Right lobe of liver (tissue), 6 donors: ENCODE results near the gene PDK2. TPM values are rescaled to one million over a fixed set of nuclear protein-coding genes. Genes with fewer than 3 reads are reported as not detected.

Experiments
- ATAC-seq, 4 donors: fragments of 200-7000 bp; cut with Tn5 transposase; one replicate each; pipeline ENCODE4 v1.9.1; 2020; ENCODE audit warnings: mild to moderate bottlenecking in 4 of 4, moderate library complexity in 4 of 4
- DNase-seq, 3 donors: peaks; one replicate each; pipeline ENCODE4 v3.0.0-alpha.2; 2020
- H3K27ac ChIP-seq, 3 donors: fragments of 200-600 bp; one replicate each; pipeline ENCODE4 v1.8.0; 2022
- H3K27me3 ChIP-seq, 2 donors: fragments of 200-600 bp; one replicate each; pipeline ENCODE4 v1.8.0; 2022
- H3K36me3 ChIP-seq, 4 donors: fragments of 200-600 bp; sonication (generic) in 1 of 4; one replicate each; pipeline versions ENCODE4 v1.5.1 to v1.8.0; 2017 to 2022; ENCODE audit warnings: control low read depth in 1 of 4
- H3K4me1 ChIP-seq, 4 donors: fragments of 200-600 bp; sonication (generic) in 1 of 4; one replicate each; pipeline versions ENCODE4 v1.5.1 to v1.8.0; 2017 to 2022; ENCODE audit warnings: control low read depth in 1 of 4
- H3K4me3 ChIP-seq, 3 donors: fragments of 200-600 bp; one replicate each; pipeline ENCODE4 v1.8.0; 2022
- H3K9me3 ChIP-seq, 4 donors: fragments of 200-600 bp; sonication (generic) in 1 of 4; one replicate each; pipeline versions ENCODE4 v1.5.1 to v1.8.0; 2017 to 2022; ENCODE audit warnings: control low read depth in 1 of 4
- POLR2A ChIP-seq: fragments of 450-650 bp; IDR thresholded peaks from one replicate; pipeline ENCODE4 v1.6.1; 2017; ENCODE audit warnings: antibody characterized with exemption, mild to moderate bottlenecking
- WGBS: methylation state at CpG from one replicate; pipeline ENCODE4 v1.1.6; 2018; ENCODE audit warnings: low coverage, low lambda C conversion rate; ENCODE audit not compliant: insufficient coverage; ENCODE audit errors: missing lambda C conversion rate; 5-methylcytosine and 5-hydroxymethylcytosine counted together
- intact Hi-C, 2 donors: fragments of 100-400 bp; cut with DNase I; formaldehyde crosslinking; loops; one replicate each; pipeline versions ENCODE4 v1.11.2 to v1.14.1; 2022
- total RNA-seq, 6 experiments: library from RNA; depleted of rRNA in 2 of 6; stranded (reverse); fragments of >200 nt in 2 of 6; fragmentation: NEBNext Ultra II Directional in 3 of 6; extraction: Animal tissue kit (Norgen Biotek cat#: 25700) in 3 of 6; gene quantifications; one replicate each; pipeline versions ENCODE4 v1.1.0 to v1.2.4, GENCODE V29; 2016 to 2023
- TF ChIP-seq, protein P1 (sequence below), 4 donors: fragments of 200-600 bp in 3 of 4; fragments of 450-650 bp in 1 of 4; IDR thresholded peaks; one replicate each; pipeline versions ENCODE4 v1.5.1 to v1.8.0; 2016 to 2022; ENCODE audit warnings: antibody characterized with exemption in 4 of 4, mild to moderate bottlenecking in 2 of 4
- donor health status: DM: no; HTN: yes; CAD: no.
- donor health status: DM: no; HTN: no; CAD: no.
- donor health status: DM: no; HTN: no; CAD: no.
- donor health status: DM: no; HTN: yes; CAD: no.
- donor health status: DM: no; HTN: yes; CAD: no.

PDK2 gene
- total RNA-seq, 6 experiments from 2014 or later, result 25.0 to 58.0 (median 44.8) TPM

DNA sequence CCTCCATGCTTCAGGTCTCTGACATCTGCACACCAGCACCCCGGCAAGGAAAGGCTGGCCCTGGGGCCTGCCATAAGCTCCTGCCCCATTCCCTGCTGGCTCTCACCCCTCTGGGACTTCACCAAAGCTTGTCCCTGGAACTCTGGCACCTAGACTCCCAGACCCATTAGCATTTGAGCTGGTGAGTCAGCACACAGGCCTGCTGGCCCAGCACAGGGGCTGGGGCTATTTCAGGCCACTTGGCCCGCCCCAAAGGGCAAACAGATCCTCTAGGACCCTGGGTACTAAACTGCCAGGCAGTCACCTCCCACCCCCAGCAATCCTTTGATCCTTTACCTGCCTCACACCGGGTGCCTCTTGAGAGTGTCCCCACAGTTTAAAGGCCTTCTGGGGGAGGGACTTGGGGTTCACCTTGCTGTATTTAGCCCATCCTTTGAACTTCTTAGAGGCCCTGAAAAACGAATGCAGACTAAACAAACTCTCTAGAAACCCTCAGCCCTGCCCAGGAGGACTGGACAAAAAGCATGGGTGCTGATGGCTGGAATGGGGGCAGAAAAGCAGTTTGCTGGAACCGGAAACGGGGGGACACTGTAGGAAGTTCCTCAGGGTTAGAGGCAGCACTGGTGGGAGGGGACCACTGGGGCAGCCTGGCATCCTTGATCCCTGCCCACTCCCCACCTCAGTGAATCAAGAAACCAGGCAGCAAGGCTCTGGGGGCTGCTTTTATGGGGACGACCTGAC, 38.0 kb downstream of the PDK2 start:
- ATAC-seq, result peak; percentile 13 to 52 (median 45)
- no peak overlapping the region for H3K27ac ChIP-seq
- no peak overlapping the region for H3K4me3 ChIP-seq
- DNase-seq, result peak in 1 of 3 donors; percentile 62
- H3K4me1 ChIP-seq, result peaks cover 0 to 3% (median 0%) of the 10 kb centered on the region in 4 donors
- 53% methylated on average over 4 of the region's 7 CpGs for WGBS
- peaks cover 0 to 6% of the 10 kb centered on the region in 2 donors for H3K27me3 ChIP-seq
- intact Hi-C loops, result no loop called here
- H3K36me3 ChIP-seq, result peaks cover 0 to 26% (median 1%) of the 10 kb centered on the region in 4 donors
- no peak for TF ChIP-seq POLR2A
- TF ChIP-seq, protein P1, sequence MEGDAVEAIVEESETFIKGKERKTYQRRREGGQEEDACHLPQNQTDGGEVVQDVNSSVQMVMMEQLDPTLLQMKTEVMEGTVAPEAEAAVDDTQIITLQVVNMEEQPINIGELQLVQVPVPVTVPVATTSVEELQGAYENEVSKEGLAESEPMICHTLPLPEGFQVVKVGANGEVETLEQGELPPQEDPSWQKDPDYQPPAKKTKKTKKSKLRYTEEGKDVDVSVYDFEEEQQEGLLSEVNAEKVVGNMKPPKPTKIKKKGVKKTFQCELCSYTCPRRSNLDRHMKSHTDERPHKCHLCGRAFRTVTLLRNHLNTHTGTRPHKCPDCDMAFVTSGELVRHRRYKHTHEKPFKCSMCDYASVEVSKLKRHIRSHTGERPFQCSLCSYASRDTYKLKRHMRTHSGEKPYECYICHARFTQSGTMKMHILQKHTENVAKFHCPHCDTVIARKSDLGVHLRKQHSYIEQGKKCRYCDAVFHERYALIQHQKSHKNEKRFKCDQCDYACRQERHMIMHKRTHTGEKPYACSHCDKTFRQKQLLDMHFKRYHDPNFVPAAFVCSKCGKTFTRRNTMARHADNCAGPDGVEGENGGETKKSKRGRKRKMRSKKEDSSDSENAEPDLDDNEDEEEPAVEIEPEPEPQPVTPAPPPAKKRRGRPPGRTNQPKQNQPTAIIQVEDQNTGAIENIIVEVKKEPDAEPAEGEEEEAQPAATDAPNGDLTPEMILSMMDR (IDR thresholded peaks at IDR 0.05), result no peak
- H3K9me3 ChIP-seq, result no peaks in the 10 kb centered on the region

GRCh38 chr17:50133769-50134099, 38.6 kb downstream of the PDK2 start:
- Histone ChIP-seq H3K9me3 (no peaks in the 10 kb centered on the region), H3K36me3 (peaks cover 0 to 31% (median 6%) of the 10 kb centered on the region in 4 donors), H3K4me3 (no peak overlapping the region), H3K27ac (no peak overlapping the region), H3K27me3 (peaks cover 0 to 6% of the 10 kb centered on the region in 2 donors), H3K4me1 (peaks cover 0 to 3% (median 0%) of the 10 kb centered on the region in 4 donors)
- no peak for ATAC-seq
- TF ChIP-seq POLR2A, result no peak
- TF ChIP-seq, protein P1 (IDR thresholded peaks at IDR 0.05), result no peak
- intact Hi-C loops, result no loop called here
- 34% methylated on average over 8 of the region's 16 CpGs for WGBS
- DNase-seq, result no peak

- Histone ChIP-seq H3K27me3 (no peaks in the 10 kb centered on the region), H3K4me3 (no peak overlapping the region), H3K27ac (no peak overlapping the region), H3K9me3 (no peaks in the 10 kb centered on the region), H3K4me1 (peaks cover 0 to 3% (median 0%) of the 10 kb centered on the region in 4 donors), H3K36me3 (peaks cover 4 to 38% (median 9%) of the 10 kb centered on the region in 4 donors)
- ATAC-seq (no peak), DNase-seq (no peak)
- WGBS, result 53% methylated on average over 2 of the region's 16 CpGs
- no peak for TF ChIP-seq POLR2A
- TF ChIP-seq, protein P1 (IDR thresholded peaks at IDR 0.05), result no peak
- intact Hi-C loops, result no loop called here
These were observed 39.3 kb downstream of the PDK2 start for GRCh38 chr17:50134206-50135110.

- Histone ChIP-seq H3K9me3 (no peaks in the 10 kb centered on the region), H3K27ac (no peak overlapping the region), H3K4me1 (peaks cover 0 to 8% (median 0%) of the 10 kb centered on the region in 4 donors), H3K4me3 (no peak overlapping the region), H3K27me3 (no peaks in the 10 kb centered on the region), H3K36me3 (peaks cover 5 to 45% (median 11%) of the 10 kb centered on the region in 4 donors)
- intact Hi-C loops, result no loop called here
- DNase-seq (no peak), ATAC-seq (no peak)
- WGBS, result 88% methylated on average over 5 of the region's 16 CpGs
- no peak for TF ChIP-seq POLR2A
- TF ChIP-seq, protein P1 (IDR thresholded peaks at IDR 0.05), result no peak
These were observed 40.4 kb downstream of the PDK2 start for GRCh38 chr17:50135316-50136095.
